ENCODE measurements around the gene SAAL1. TPM values are rescaled to one million over a fixed set of nuclear protein-coding genes. Genes with fewer than 3 reads are reported as not detected.
"Not testable (repeated sequence)": the region's sequence is repeated elsewhere in the genome, so short reads cannot be mapped to it uniquely, and the experiment has no call there.

SAAL1 gene
- total RNA-seq: 10 to 100 TPM; 21.0 to 21.7 TPM

DNA sequence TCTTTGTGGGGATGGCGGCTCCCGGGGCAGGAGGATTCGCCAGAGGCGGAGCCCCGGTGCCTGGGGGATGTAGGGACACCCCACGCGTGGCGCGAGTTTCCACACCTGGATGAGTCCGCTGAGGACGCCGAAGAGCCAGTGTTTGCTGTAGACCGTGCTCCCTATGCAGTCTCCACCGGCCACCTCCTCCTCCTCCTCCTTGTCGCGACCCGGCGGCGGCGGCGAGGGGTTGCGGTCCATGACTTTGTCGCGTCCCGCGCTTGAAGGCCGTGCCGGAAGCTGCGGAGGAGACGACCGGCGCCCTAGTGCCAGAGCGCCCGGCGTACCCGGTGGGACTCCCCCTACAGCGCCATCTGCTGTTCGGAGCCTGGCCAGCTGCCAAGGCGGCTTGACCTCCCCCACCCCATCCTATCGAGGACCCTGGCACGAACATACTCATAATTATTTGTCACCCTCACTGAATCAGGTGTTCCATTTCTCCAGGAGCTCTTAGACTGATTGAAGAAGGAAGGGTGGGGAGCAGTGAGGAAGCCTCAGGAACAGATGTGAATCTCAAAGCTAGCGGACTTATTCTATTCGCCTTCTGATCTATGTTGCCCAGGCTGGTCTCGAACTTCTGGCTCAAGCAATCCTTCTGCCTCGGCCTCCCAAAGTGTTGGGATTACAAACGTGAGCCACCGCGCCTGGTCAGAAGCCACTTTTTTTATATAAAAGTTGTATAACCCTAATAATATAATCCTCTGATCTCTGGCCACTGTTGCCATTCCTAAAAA is at the start of gene SAAL1:
Gene SAAL1, minus strand, starts transcription at position 281 of the 773 bp plus-strand sequence. Its CDS starts 41 bp downstream, at position 240.
- H3K27me3 Mint-ChIP-seq: peaks cover 7% of the 10 kb centered on the region
- POLR2A ChIA-PET: interaction anchor here (0.6 to 2.2 kb wide), 16 partner anchors 8 to 592 kb away, joined by 3 to 18 read pairs (median 4); partner anchors contain the start of genes HPS5, SERGEF, SPTY2D1 and TSG101
- H3K4me1 Mint-ChIP-seq: peaks cover 27% of the 10 kb centered on the region
- peak; percentile 91 for DNase-seq
- peak within 1 kb of the TSS; percentile 92 for H3K4me3 Mint-ChIP-seq
- H3K36me3 Mint-ChIP-seq (ENCODE audit: low read depth): peaks cover 16% of the 10 kb centered on the region
- no peaks in the 10 kb centered on the region for H3K9me3 Mint-ChIP-seq
- H3K27ac Mint-ChIP-seq: peak within 1 kb of the TSS; percentile 82
- CTCF ChIA-PET: interaction anchor here (0.6 to 4.2 kb wide), 24 partner anchors 10 to 722 kb away, joined by 3 to 30 read pairs (median 4); partner anchors contain the start of genes HPS5 and SERGEF

GRCh38 chr11:18151581-18151980 is 45.7 kb upstream of the SAAL1 start:
- ChIA-PET POLR2A (no interaction called here), CTCF (no interaction called here)
- Mint-ChIP-seq H3K4me1 (no peaks in the 10 kb centered on the region), H3K36me3 (ENCODE audit: low read depth) (no peaks in the 10 kb centered on the region), H3K4me3 (no peak overlapping the region), H3K27ac (no peak overlapping the region), H3K9me3 (no peaks in the 10 kb centered on the region), H3K27me3 (peaks cover 18% of the 10 kb centered on the region)
- DNase-seq: no peak

DNA sequence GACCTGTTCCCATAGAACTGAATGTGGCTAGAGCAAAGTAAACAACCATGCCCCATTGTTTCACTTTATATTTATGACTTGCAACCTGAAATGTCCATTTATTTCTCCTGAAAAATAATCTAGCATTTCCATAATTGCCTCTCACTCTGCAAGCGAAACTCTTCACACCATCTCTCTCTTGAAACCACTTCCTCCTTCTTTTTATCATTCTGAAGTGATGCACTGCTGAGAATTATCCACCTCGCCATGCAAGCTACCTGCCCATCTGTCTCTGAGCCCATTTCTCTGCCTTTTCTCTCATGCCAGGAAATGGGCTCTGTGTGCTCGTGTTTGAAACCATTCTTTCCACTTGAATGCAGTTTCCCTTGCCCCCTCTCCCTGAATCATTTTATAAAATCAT is 40.0 kb upstream of the SAAL1 start:
- H3K27ac Mint-ChIP-seq: no peak overlapping the region
- H3K27me3 Mint-ChIP-seq: peaks cover 33% of the 10 kb centered on the region
- H3K4me3 Mint-ChIP-seq: no peak overlapping the region
- no peak for DNase-seq
- peaks cover 8% of the 10 kb centered on the region for H3K4me1 Mint-ChIP-seq
- no peaks in the 10 kb centered on the region for H3K9me3 Mint-ChIP-seq
- ChIA-PET POLR2A (no interaction called here), CTCF (no interaction called here)
- no peaks in the 10 kb centered on the region for H3K36me3 Mint-ChIP-seq (ENCODE audit: low read depth)

GRCh38 chr11:18145025-18145424 is 39.1 kb upstream of the SAAL1 start:
- Mint-ChIP-seq H3K27me3 (peaks cover 29% of the 10 kb centered on the region), H3K4me1 (peaks cover 8% of the 10 kb centered on the region), H3K9me3 (no peaks in the 10 kb centered on the region), H3K27ac (no peak overlapping the region), H3K4me3 (no peak overlapping the region), H3K36me3 (ENCODE audit: low read depth) (no peaks in the 10 kb centered on the region)
- POLR2A ChIA-PET: no interaction called here
- no peak for DNase-seq
- CTCF ChIA-PET: no interaction called here

DNA sequence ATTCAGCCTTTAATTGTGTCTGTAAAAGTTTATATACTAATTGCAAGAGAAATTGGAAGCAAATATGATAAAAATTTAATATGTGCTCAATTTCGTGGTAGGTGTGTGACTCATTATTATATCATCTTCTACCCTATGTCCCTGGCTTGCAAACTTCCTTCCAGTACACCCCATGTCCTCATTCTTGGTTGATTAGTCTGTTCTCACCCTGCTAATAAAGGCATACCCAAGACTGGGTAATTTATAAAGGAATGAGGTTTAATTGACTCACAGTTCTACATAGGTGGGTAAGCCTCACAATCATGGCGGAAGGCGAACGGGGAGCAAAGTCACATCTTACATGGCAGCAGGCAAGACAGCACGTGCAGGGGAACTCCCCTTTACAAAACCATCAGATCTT is 38.4 kb upstream of the SAAL1 start:
- no peak for DNase-seq
- Mint-ChIP-seq H3K4me3 (no peak overlapping the region), H3K27ac (no peak overlapping the region), H3K4me1 (peaks cover 8% of the 10 kb centered on the region), H3K27me3 (peaks cover 27% of the 10 kb centered on the region), H3K9me3 (no peaks in the 10 kb centered on the region), H3K36me3 (ENCODE audit: low read depth) (no peaks in the 10 kb centered on the region)
- POLR2A ChIA-PET: no interaction called here
- CTCF ChIA-PET: no interaction called here

DNA sequence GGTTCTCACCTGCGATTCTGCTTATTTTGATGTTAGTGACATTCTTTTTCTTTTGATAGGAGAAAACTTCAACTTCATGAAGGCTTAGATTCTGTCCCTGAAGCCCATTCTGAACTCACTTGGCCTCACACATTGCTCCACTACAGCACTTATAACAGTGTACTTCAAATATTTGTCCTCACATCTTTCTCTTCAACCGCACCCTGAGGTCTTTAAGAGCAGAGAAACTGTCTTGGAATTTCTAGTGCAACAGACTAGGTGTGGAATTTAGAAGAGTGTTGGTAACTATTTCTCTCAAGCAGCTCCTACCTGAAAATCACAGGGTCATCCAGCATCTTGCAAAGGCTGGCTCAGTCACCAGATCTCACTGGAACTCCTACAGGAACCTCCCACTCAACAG is 34.3 kb upstream of the SAAL1 start:
- no peaks in the 10 kb centered on the region for H3K36me3 Mint-ChIP-seq (ENCODE audit: low read depth)
- no peak for DNase-seq
- H3K4me1 Mint-ChIP-seq: no peaks in the 10 kb centered on the region
- H3K9me3 Mint-ChIP-seq: no peaks in the 10 kb centered on the region
- no peak overlapping the region for H3K4me3 Mint-ChIP-seq
- ChIA-PET CTCF (no interaction called here), POLR2A (no interaction called here)
- H3K27ac Mint-ChIP-seq: no peak overlapping the region
- peaks cover 31% of the 10 kb centered on the region for H3K27me3 Mint-ChIP-seq

GRCh38 chr11:18137186-18137800 is 31.4 kb upstream of the SAAL1 start:
- no peak overlapping the region for H3K27ac Mint-ChIP-seq
- H3K4me1 Mint-ChIP-seq: no peaks in the 10 kb centered on the region
- H3K4me3 Mint-ChIP-seq: no peak overlapping the region
- DNase-seq: no peak
- CTCF ChIA-PET: no interaction called here
- POLR2A ChIA-PET: no interaction called here
- peaks cover 32% of the 10 kb centered on the region for H3K27me3 Mint-ChIP-seq
- no peaks in the 10 kb centered on the region for H3K36me3 Mint-ChIP-seq (ENCODE audit: low read depth)
- no peaks in the 10 kb centered on the region for H3K9me3 Mint-ChIP-seq

- Mint-ChIP-seq H3K36me3 (ENCODE audit: low read depth) (no peaks in the 10 kb centered on the region), H3K4me1 (no peaks in the 10 kb centered on the region), H3K9me3 (no peaks in the 10 kb centered on the region), H3K27me3 (peaks cover 41% of the 10 kb centered on the region), H3K27ac (no peak overlapping the region), H3K4me3 (no peak overlapping the region)
- POLR2A ChIA-PET: no interaction called here
- CTCF ChIA-PET: no interaction called here
- no peak for DNase-seq
Measured at GRCh38 chr11:18135308-18135707, 29.4 kb upstream of the SAAL1 start.

- no peak within 1 kb of the TSS for H3K27ac Mint-ChIP-seq
- H3K36me3 Mint-ChIP-seq (ENCODE audit: low read depth): no peaks in the 10 kb centered on the region
- H3K4me3 Mint-ChIP-seq: no peak within 1 kb of the TSS
- peaks cover 58% of the 10 kb centered on the region for H3K27me3 Mint-ChIP-seq
- no peak for DNase-seq
- H3K9me3 Mint-ChIP-seq: no peaks in the 10 kb centered on the region
- POLR2A ChIA-PET: no interaction called here
- no peaks in the 10 kb centered on the region for H3K4me1 Mint-ChIP-seq
- CTCF ChIA-PET: no interaction called here
Measured at GRCh38 chr11:18132341-18132740, 26.5 kb upstream of the SAAL1 start, which contains the start of gene MRGPRX3. TSS of gene MRGPRX3 (plus strand) at chr11:18132571. CDS start at chr11:18137203, 4,632 bp downstream.

DNA sequence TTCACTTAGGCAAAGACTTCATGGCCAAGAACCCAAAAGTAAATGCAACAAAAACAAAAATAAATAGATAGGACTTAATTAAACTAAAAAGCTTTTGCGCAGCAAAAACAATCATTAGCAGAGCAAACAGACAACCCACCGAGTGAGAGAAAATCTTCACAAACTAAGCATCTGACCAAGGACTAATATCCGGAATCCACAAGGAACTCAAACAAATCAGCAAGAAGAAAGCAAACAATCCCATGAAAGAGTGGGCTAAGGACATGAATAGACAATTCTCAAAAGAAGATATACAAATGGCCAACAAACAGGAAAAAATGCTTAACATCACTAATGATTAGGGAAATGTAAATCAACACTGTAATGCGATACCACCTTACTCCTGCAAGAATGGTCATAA is 25.2 kb upstream of the SAAL1 start:
- CTCF ChIA-PET; H3K4me1 Mint-ChIP-seq; H3K36me3 Mint-ChIP-seq (ENCODE audit: low read depth); DNase-seq; POLR2A ChIA-PET; H3K9me3 Mint-ChIP-seq; H3K27ac Mint-ChIP-seq; H3K4me3 Mint-ChIP-seq: not testable (repeated sequence)
- H3K27me3 Mint-ChIP-seq: peaks cover 58% of the 10 kb centered on the region

DNA sequence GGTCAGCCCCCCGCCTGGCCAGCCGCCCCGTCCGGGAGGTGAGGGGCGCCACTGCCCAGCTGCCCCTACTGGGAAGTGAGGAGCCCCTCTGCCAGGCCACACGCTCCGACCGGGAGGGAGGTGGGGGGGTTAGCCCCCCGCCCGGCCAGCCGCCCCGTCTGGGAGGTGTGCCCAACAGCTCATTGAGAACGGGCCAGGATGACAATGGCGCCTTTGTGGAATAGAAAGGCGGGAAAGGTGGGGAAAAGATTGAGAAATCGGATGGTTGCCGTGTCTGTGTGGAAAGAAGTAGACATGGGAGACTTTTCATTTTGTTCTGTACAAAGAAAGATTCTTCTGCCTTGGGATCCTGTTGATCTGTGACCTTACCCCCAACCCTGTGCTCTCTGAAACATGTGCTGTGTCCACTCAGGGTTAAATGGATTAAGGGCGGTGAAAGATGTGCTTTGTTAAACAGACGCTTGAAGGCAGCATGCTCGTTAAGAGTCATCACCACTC is 15.5 kb upstream of the SAAL1 start:
- DNase-seq; H3K4me3 Mint-ChIP-seq; POLR2A ChIA-PET; H3K36me3 Mint-ChIP-seq (ENCODE audit: low read depth); H3K27ac Mint-ChIP-seq; CTCF ChIA-PET; H3K9me3 Mint-ChIP-seq; H3K4me1 Mint-ChIP-seq: not testable (repeated sequence)
- peaks cover 19% of the 10 kb centered on the region for H3K27me3 Mint-ChIP-seq

DNA sequence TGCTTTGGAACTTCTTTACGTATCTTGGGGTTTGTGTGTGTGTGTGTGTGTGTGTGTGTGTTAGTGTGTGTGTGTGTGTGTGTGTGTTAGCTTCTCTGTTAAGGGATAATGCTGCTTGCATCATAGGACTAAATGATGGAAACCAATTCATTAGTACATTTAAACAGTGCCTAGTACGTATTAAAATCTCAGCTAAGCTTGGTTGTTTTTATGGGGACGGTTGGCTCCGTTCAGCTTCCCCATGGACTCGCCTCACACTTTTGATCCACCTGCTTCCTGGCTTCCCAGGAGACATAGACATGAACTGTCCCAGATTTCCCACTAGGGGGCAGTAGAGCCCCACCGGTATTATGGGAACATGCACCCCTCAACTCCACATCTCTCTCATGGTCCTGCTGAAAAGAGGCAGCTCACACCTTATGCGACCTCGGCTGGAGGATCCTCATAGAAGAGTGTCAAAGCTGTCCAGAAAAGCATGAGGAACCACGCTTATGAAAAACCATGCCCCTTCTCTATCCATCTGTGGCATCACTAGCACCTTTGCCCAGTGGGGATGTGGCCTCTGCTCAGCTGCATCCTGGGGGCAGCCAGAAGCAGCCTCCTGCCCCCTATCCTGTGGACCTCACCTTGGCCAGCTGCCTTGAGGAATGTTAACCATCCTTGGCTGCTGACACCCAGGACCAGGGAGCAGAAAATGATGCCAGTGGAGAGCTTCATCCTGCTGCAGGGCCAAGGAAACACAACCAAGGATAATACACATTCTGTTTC is 9.7 kb upstream of the SAAL1 start:
- ChIA-PET CTCF (interaction anchor here (0.5 to 2.5 kb wide), 28 partner anchors 10 to 737 kb away, joined by 3 to 30 read pairs (median 4); partner anchors contain the start of gene SAAL1), POLR2A (interaction anchor here (1.2 to 1.7 kb wide), 2 partner anchors 10 to 411 kb away, joined by 3 to 5 read pairs; partner anchors contain the start of genes SAAL1 and TSG101)
- H3K4me3 Mint-ChIP-seq: no peak overlapping the region
- no peak overlapping the region for H3K27ac Mint-ChIP-seq
- H3K27me3 Mint-ChIP-seq: peaks cover 29% of the 10 kb centered on the region
- H3K4me1 Mint-ChIP-seq: no peaks in the 10 kb centered on the region
- no peaks in the 10 kb centered on the region for H3K9me3 Mint-ChIP-seq
- H3K36me3 Mint-ChIP-seq (ENCODE audit: low read depth): no peaks in the 10 kb centered on the region
- peak; percentile 69 for DNase-seq

GRCh38 chr11:18111005-18111404 is 5.1 kb upstream of the SAAL1 start:
- Mint-ChIP-seq H3K4me1 (peaks cover 8% of the 10 kb centered on the region), H3K9me3 (no peaks in the 10 kb centered on the region), H3K36me3 (ENCODE audit: low read depth) (no peaks in the 10 kb centered on the region), H3K4me3 (no peak overlapping the region), H3K27me3 (peaks cover 33% of the 10 kb centered on the region), H3K27ac (no peak overlapping the region)
- ChIA-PET CTCF (interaction anchor here (1.2 to 1.4 kb wide), 2 partner anchors 617 to 620 kb away, joined by 3 read pairs; no protein-coding TSS in a partner anchor), POLR2A (no interaction called here)
- DNase-seq: no peak

Measured in activated CD4-positive, alpha-beta memory T cell treated with anti-CD3 and anti-CD28 coated beads, Interleukin-2, amount 10 ng/mL, durations not matched to agents 7 days and 5 days (primary cell).